GM21515 (cell line): ENCODE data around the gene GRID1.

ENCODE experiments used
- ATAC-seq: cut with Tn5 transposase; IDR thresholded peaks from one replicate; pipeline ENCODE4 v1.9.1; 2021; ENCODE audit not compliant: unreplicated experiment

The GRID1 gene

GRCh38 chr10:86281396-86281795, 85.2 kb downstream of the GRID1 start:
- no peak for ATAC-seq

- ATAC-seq, result no peak
These were observed 97.3 kb downstream of the GRID1 start for GRCh38 chr10:86269332-86269731.

GRCh38 chr10:86267286-86268195, 99.1 kb downstream of the GRID1 start:
- ATAC-seq, result no peak

- ATAC-seq, result no peak
These were observed 100.0 kb downstream of the GRID1 start for GRCh38 chr10:86266446-86267242.

GRCh38 chr10:86265895-86266259, 100.7 kb downstream of the GRID1 start:
- ATAC-seq, result no peak

GRCh38 chr10:86265236-86265894, 101.2 kb downstream of the GRID1 start:
- ATAC-seq, result no peak

GRCh38 chr10:86264481-86265231, 101.9 kb downstream of the GRID1 start:
- no peak for ATAC-seq

GRCh38 chr10:86263907-86264306, 102.7 kb downstream of the GRID1 start:
- no peak for ATAC-seq

- no peak for ATAC-seq
These were observed 103.4 kb downstream of the GRID1 start for GRCh38 chr10:86263209-86263608.

- ATAC-seq, result no peak
These were observed 103.9 kb downstream of the GRID1 start for GRCh38 chr10:86262688-86263181.

- no peak for ATAC-seq
These were observed 104.5 kb downstream of the GRID1 start for GRCh38 chr10:86261941-86262687.

- ATAC-seq, result no peak
These were observed 105.1 kb downstream of the GRID1 start for GRCh38 chr10:86261470-86261869.

GRCh38 chr10:86260564-86260963, 106.0 kb downstream of the GRID1 start:
- no peak for ATAC-seq

- no peak for ATAC-seq
These were observed 106.6 kb downstream of the GRID1 start for GRCh38 chr10:86259901-86260562.

- no peak for ATAC-seq
These were observed 107.7 kb downstream of the GRID1 start for GRCh38 chr10:86258941-86259340.

- no peak for ATAC-seq
These were observed 108.1 kb downstream of the GRID1 start for GRCh38 chr10:86258499-86258898.

- no peak for ATAC-seq
These were observed 108.9 kb downstream of the GRID1 start for GRCh38 chr10:86257683-86258082.

- ATAC-seq, result no peak
These were observed 109.8 kb downstream of the GRID1 start for GRCh38 chr10:86256690-86257315.
